NCI-H460 (cell line): ENCODE results near the gene SGMS2. TPM values are rescaled to one million over a fixed set of nuclear protein-coding genes. Genes with fewer than 3 reads are reported as not detected.

Source experiments
- DNase-seq: peaks from one replicate; pipeline ENCODE4 v3.0.0-alpha.2; 2016; ENCODE audit warnings: low read depth; ENCODE audit errors: extremely low read depth
- polyA plus RNA-seq: library from polyadenylated mRNA; depleted of rRNA; stranded (reverse); fragments of >200 nt; gene quantifications from 2 replicates; pipeline ENCODE4 v1.2.3, GENCODE V29; 2014; cell fraction: nucleus; rRNA removed
- total RNA-seq: library from RNA; depleted of rRNA; stranded (reverse); fragments of >200 nt; shearing (Covaris generic); gene quantifications from 2 replicates; pipeline ENCODE4 v1.2.3, GENCODE V29; 2014; rRNA removed

The SGMS2 gene
- total RNA-seq = 24.3 and 26.7 TPM in 2 replicates
- 8.7 and 24.3 TPM in 2 replicates for polyA plus RNA-seq

- DNase-seq = peak; percentile 83
Measured at GRCh38 chr4:107824350-107825071, at the start of gene SGMS2. TSS of gene SGMS2 (plus strand) at chr4:107824932. CDS start at chr4:107895554, 70,622 bp downstream.

GRCh38 chr4:107777890-107778289 lies 46.8 kb upstream of the SGMS2 start:
- DNase-seq = no peak

- DNase-seq = no peak
Measured at GRCh38 chr4:107778784-107779530, 45.8 kb upstream of the SGMS2 start.

GRCh38 chr4:107780665-107781064 lies 44.1 kb upstream of the SGMS2 start:
- DNase-seq = no peak

GRCh38 chr4:107791902-107792301 lies 32.8 kb upstream of the SGMS2 start:
- DNase-seq = no peak

- no peak for DNase-seq
Measured at GRCh38 chr4:107792711-107793110, 32.0 kb upstream of the SGMS2 start.

GRCh38 chr4:107793996-107794395 lies 30.7 kb upstream of the SGMS2 start:
- no peak for DNase-seq

- DNase-seq = no peak
Measured at GRCh38 chr4:107799669-107800450, 24.9 kb upstream of the SGMS2 start.

GRCh38 chr4:107800706-107801105 lies 24.0 kb upstream of the SGMS2 start:
- DNase-seq = no peak

- DNase-seq = no peak
Measured at GRCh38 chr4:107801766-107802211, 22.9 kb upstream of the SGMS2 start.

- no peak for DNase-seq
Measured at GRCh38 chr4:107804956-107805355, 19.8 kb upstream of the SGMS2 start.

- DNase-seq = no peak
Measured at GRCh38 chr4:107806196-107806595, 18.5 kb upstream of the SGMS2 start.

- DNase-seq = no peak
Measured at GRCh38 chr4:107808572-107808971, 16.2 kb upstream of the SGMS2 start.

GRCh38 chr4:107809210-107809609 lies 15.5 kb upstream of the SGMS2 start:
- DNase-seq = no peak

GRCh38 chr4:107814758-107815157 lies 10.0 kb upstream of the SGMS2 start:
- no peak for DNase-seq

GRCh38 chr4:107815158-107815557 lies 9.6 kb upstream of the SGMS2 start:
- DNase-seq = no peak

- no peak for DNase-seq
Measured at GRCh38 chr4:107818301-107818910, 6.3 kb upstream of the SGMS2 start.

- DNase-seq = no peak
Measured at GRCh38 chr4:107823870-107824349, 822 bp upstream of the SGMS2 start.

- DNase-seq = no peak
Measured at GRCh38 chr4:107825072-107825824, 516 bp downstream of the SGMS2 start.
